ENCODE data around the gene SDK1.

The SDK1 gene

GRCh38 chr7:3917436-3917835 lies 616.4 kb downstream of the SDK1 start:
- no peak for TF ChIP-seq CTCF (IDR thresholded peaks at IDR 0.05)
- H3K27ac ChIP-seq: peak overlapping the region; percentile 62
- H3K4me3 ChIP-seq (ENCODE audit: low read depth in 1 of 2, low read length in 1 of 2): peak overlapping the region in 1 of 2 experiments; percentile 2
- H3K4me1 ChIP-seq (ENCODE audit: control insufficient read depth in 1 of 2, insufficient read depth in 1 of 2, low read depth in 1 of 2, low read length in 1 of 2): peaks cover 35 to 55% of the 10 kb centered on the region in 2 experiments
- no peaks in the 10 kb centered on the region for H3K36me3 ChIP-seq
- H3K27me3 ChIP-seq: no peaks in the 10 kb centered on the region
- no peaks in the 10 kb centered on the region for H3K9me3 ChIP-seq

GRCh38 chr7:3918576-3918975 lies 617.5 kb downstream of the SDK1 start:
- TF ChIP-seq CTCF (IDR thresholded peaks at IDR 0.05): no peak

GRCh38 chr7:3922175-3922635 lies 621.2 kb downstream of the SDK1 start:
- H3K27ac ChIP-seq: no peak overlapping the region
- H3K9me3 ChIP-seq: no peaks in the 10 kb centered on the region
- H3K4me1 ChIP-seq (ENCODE audit: control insufficient read depth in 1 of 2, insufficient read depth in 1 of 2, low read depth in 1 of 2, low read length in 1 of 2): peaks cover 7 to 11% of the 10 kb centered on the region in 2 experiments
- no peaks in the 10 kb centered on the region for H3K27me3 ChIP-seq
- no peak for TF ChIP-seq CTCF (IDR thresholded peaks at IDR 0.05)
- H3K36me3 ChIP-seq: no peaks in the 10 kb centered on the region
- H3K4me3 ChIP-seq (ENCODE audit: low read depth in 1 of 2, low read length in 1 of 2): no peak overlapping the region

More at GRCh38 chr7:3918576-3918975, 617.5 kb downstream of the SDK1 start:
- Histone ChIP-seq H3K36me3 (no peaks in the 10 kb centered on the region), H3K4me3 (ENCODE audit: low read depth in 1 of 2, low read length in 1 of 2) (no peak overlapping the region), H3K9me3 (no peaks in the 10 kb centered on the region), H3K4me1 (ENCODE audit: control insufficient read depth in 1 of 2, insufficient read depth in 1 of 2, low read depth in 1 of 2, low read length in 1 of 2) (peaks cover 35 to 47% of the 10 kb centered on the region in 2 experiments), H3K27me3 (no peaks in the 10 kb centered on the region), H3K27ac (no peak overlapping the region)

- Histone ChIP-seq H3K4me1 (ENCODE audit: control insufficient read depth in 1 of 2, insufficient read depth in 1 of 2, low read depth in 1 of 2, low read length in 1 of 2) (no peaks in the 10 kb centered on the region), H3K4me3 (ENCODE audit: low read depth in 1 of 2, low read length in 1 of 2) (no peak overlapping the region), H3K27me3 (no peaks in the 10 kb centered on the region), H3K9me3 (no peaks in the 10 kb centered on the region), H3K27ac (no peak overlapping the region), H3K36me3 (no peaks in the 10 kb centered on the region)
- TF ChIP-seq CTCF (IDR thresholded peaks at IDR 0.05): no peak
These were observed 622.4 kb downstream of the SDK1 start for GRCh38 chr7:3923307-3923918.

- Histone ChIP-seq H3K4me1 (ENCODE audit: control insufficient read depth in 1 of 2, insufficient read depth in 1 of 2, low read depth in 1 of 2, low read length in 1 of 2) (no peaks in the 10 kb centered on the region), H3K27me3 (no peaks in the 10 kb centered on the region), H3K4me3 (ENCODE audit: low read depth in 1 of 2, low read length in 1 of 2) (no peak overlapping the region), H3K36me3 (no peaks in the 10 kb centered on the region), H3K27ac (no peak overlapping the region), H3K9me3 (no peaks in the 10 kb centered on the region)
- no peak for TF ChIP-seq CTCF (IDR thresholded peaks at IDR 0.05)
These were observed 623.2 kb downstream of the SDK1 start for GRCh38 chr7:3924277-3924676.
